SK-N-MC (cell line): ENCODE results near the gene ARHGDIG.
"Not testable (repeated sequence)": the region's sequence is repeated elsewhere in the genome, so short reads cannot be mapped to it uniquely, and the experiment has no call there.

ENCODE experiments used
- DNase-seq: peaks from one replicate; pipeline ENCODE4 v3.0.0-alpha.2; 2011; ENCODE audit warnings: low read depth, low spot score
- H3K27ac ChIP-seq: fragments of 200-600 bp; sonication (generic); 2 replicates; pipeline ENCODE4 v1.5.1; 2016; ENCODE audit warnings: mixed run types
- H3K36me3 ChIP-seq: fragments of 200-600 bp; sonication (generic); 2 replicates; pipeline ENCODE4 v1.6.1; 2017; ENCODE audit warnings: antibody characterized with exemption, low read length, mixed read lengths; ENCODE audit not compliant: insufficient read depth
- H3K4me3 ChIP-seq: fragments of 200-600 bp; sonication (generic); 2 replicates; pipeline ENCODE4 v1.5.1; 2016
- H3K9ac ChIP-seq: fragments of 200-600 bp; sonication (generic); 2 replicates; pipeline ENCODE4 v1.8.0; 2017; ENCODE audit warnings: mixed run types, mixed read lengths; ENCODE audit not compliant: insufficient read length
- H3K9me3 ChIP-seq: fragments of 200-600 bp; sonication (generic); 2 replicates; pipeline ENCODE4 v1.6.1; 2017; ENCODE audit warnings: low read depth, mild to moderate bottlenecking, antibody characterized with exemption, low read length, moderate library complexity, mixed read lengths
- EZH2 ChIP-seq: fragments of 200-600 bp; sonication (generic); IDR thresholded peaks from one replicate; pipeline ENCODE4 v1.6.1; 2017; ENCODE audit warnings: antibody characterized with exemption
- FOXP2 ChIP-seq: optimal IDR thresholded peaks from 2 replicates; pipeline ENCODE3; 2011; ENCODE audit warnings: mild to moderate bottlenecking, moderate library complexity; ENCODE audit not compliant: insufficient read depth; ENCODE audit errors: extremely low read length, control extremely low read depth
- POLR2AphosphoS5 ChIP-seq: IDR thresholded peaks from 2 replicates; pipeline ENCODE4 v1.6.1; 2012; ENCODE audit warnings: mild to moderate bottlenecking, low read depth, low read length, borderline replicate concordance

The ARHGDIG gene

DNA sequence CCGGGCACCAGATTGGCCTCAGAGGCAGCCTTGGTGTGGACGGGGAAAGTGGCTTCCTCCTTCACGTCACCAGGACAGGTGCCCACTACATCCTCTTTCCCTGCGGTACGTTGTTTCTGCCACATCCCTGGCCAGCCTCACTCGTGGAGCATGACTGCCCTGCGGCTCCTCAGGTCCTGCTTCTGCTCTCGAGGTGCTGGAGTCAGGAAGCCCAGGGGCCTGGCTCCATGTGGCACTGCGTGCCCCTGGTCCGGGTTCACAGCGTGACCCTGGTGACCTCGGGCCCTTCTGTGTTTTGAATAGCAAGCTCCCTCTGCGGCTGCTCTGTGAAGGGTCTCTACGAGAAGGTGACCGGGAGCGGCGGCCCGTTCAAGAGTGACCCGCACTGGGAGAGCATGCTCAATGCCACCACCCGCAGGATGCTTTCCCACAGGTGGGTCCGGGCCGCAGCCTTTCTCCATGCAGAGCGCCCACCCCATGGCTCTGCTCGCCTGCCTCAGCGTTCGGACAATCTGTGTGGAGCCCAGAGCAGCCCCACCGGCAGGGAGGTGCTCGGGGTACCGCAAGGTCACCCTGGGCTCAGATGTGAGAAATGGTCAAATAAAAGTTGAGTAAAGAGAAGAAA lies 18.2 kb upstream of the ARHGDIG start:
- H3K4me3 ChIP-seq, result no peak overlapping the region
- H3K36me3 ChIP-seq, result no peaks in the 10 kb centered on the region; the same call in 1 of the 2 replicates
- no peak for DNase-seq
- TF ChIP-seq FOXP2 (no peak), POLR2AphosphoS5 (no peak), EZH2 (no peak)
- no peaks in the 10 kb centered on the region for H3K9me3 ChIP-seq
- H3K9ac ChIP-seq, result no peak overlapping the region
- H3K27ac ChIP-seq, result no peak overlapping the region

DNA sequence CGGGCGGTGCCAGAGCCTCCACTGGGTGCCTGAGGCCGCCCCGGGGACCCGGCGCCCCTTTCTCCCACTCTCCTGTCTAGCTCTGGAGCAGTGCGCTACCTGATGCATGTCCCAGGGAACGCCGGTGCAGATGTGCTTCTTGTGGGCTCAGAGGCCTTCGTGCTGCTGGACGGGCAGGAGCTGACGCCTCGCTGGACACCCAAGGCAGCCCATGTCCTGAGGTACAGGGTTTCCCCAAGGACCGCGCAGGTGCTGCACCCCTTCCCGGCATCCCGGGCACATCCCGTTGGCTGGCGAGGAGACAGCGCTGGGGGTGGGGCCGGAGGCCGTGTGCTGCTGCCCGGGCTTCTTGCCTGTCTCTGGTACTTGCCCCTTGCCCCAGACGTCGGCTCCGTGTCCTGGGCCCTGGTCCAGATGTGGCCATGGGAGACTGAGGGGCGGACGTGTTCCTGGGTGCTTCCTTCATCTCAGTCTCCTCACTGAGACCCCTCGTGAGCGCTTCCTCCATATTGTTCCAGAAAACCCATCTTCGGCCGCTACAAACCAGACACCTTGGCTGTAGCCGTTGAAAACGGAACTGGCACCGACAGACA lies 17.1 kb upstream of the ARHGDIG start:
- DNase-seq, result no peak
- Histone ChIP-seq H3K4me3 (no peak overlapping the region), H3K27ac (no peak overlapping the region), H3K9me3 (no peaks in the 10 kb centered on the region), H3K9ac (no peak overlapping the region), H3K36me3 (no peaks in the 10 kb centered on the region; the same call in 1 of the 2 replicates)
- no peak for TF ChIP-seq POLR2AphosphoS5
- TF ChIP-seq FOXP2, result no peak
- no peak for TF ChIP-seq EZH2

DNA sequence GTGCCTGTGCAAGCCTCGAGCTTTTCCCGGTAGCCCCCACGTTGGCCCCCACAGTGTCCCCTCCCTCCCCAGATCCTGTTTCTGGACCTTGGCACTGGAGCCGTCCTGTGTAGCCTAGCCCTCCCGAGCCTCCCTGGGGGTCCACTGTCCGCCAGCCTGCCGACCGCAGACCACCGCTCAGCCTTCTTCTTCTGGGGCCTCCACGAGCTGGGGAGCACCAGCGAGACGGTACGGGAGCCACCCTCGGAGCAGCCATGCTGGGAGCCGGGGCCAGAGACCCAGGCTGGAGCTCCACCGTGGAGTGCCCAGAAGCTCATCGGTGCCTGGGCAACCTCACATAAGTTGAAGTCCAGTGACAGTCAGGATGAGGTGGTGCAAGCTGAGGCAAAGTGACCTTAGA lies 16.4 kb upstream of the ARHGDIG start:
- TF ChIP-seq POLR2AphosphoS5, result no peak
- no peak for TF ChIP-seq FOXP2
- TF ChIP-seq EZH2, result no peak
- Histone ChIP-seq H3K36me3 (no peaks in the 10 kb centered on the region; the same call in 1 of the 2 replicates), H3K27ac (no peak overlapping the region), H3K9ac (no peak overlapping the region), H3K4me3 (no peak overlapping the region), H3K9me3 (no peaks in the 10 kb centered on the region)
- no peak for DNase-seq

DNA sequence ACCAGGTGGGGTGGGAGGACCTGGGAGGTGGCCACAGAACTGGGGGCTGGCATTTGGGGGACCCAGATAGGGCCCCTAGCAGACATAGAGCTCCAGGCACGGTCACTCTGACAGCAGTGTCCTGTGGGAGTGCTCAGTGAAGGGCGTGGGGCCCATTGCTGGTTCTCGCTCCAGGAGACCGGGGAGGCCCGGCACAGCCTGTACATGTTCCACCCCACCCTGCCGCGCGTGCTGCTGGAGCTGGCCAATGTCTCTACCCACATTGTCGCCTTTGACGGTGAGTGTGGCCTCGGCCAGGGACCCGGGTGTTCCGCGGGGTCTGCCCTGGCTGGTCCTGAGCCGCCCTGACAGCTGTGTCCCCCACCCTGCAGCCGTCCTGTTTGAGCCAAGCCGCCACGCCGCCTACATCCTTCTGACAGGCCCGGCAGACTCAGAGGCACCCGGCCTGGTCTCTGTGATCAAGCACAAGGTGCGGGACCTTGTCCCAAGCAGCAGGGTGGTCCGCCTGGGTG lies 15.9 kb upstream of the ARHGDIG start:
- no peak for DNase-seq
- TF ChIP-seq POLR2AphosphoS5 (no peak), FOXP2 (no peak), EZH2 (no peak)
- Histone ChIP-seq H3K9me3 (no peaks in the 10 kb centered on the region), H3K36me3 (no peaks in the 10 kb centered on the region; the same call in 1 of the 2 replicates), H3K4me3 (no peak overlapping the region), H3K9ac (no peak overlapping the region), H3K27ac (no peak overlapping the region)

DNA sequence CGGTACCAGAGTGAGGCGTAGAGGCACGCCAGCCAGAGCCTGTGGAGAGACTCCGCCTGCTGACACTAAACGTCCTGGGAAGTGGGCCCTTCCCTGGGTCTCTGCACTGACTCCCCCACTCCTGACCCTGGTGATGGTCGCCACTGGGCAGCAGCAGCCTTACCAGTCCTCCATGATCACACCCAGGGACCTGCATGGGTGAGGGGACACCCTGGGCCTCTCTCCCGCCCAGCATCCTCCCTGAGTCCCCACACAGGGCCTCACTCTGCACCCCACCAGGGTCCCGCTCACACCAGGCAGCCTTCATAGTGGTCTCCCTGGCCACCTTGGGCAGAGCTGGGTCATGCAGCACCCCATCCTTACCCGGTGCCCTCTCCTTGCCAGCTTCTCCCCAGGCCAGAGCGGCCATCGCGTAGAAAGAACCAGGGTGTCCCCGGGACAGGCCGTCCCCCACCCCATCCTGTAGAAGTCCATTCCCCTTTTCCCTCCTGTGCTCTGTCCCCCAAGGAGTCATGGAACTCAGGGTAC lies 15.3 kb upstream of the ARHGDIG start:
- Histone ChIP-seq H3K9ac (no peak overlapping the region), H3K27ac (no peak overlapping the region), H3K36me3 (no peaks in the 10 kb centered on the region; the same call in 1 of the 2 replicates), H3K4me3 (no peak overlapping the region), H3K9me3 (no peaks in the 10 kb centered on the region)
- DNase-seq, result no peak
- no peak for TF ChIP-seq FOXP2
- TF ChIP-seq POLR2AphosphoS5, result no peak
- TF ChIP-seq EZH2, result no peak

DNA sequence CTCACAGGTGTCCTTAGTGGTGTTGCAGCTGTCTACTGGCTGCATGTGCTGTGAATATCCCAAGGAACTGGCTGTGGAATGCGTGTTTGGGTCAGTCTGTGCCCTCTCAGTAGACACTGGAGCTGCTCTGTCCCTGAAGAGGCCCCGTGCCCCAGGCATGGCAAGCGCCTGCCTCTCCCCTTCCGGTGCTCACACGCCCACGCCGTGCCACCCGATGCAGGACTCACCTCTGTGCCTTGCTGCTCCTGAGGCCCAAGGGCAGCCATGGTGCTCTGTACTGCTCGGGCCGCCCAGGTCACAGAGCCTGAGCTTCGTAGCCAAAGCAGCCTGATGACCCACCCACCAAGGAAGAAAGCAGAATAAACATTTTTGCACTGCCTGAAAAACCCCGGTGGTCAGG lies 14.7 kb upstream of the ARHGDIG start:
- Histone ChIP-seq H3K9ac (no peak overlapping the region), H3K4me3 (no peak overlapping the region), H3K36me3 (no peaks in the 10 kb centered on the region; the same call in 1 of the 2 replicates), H3K27ac (no peak overlapping the region), H3K9me3 (no peaks in the 10 kb centered on the region)
- TF ChIP-seq FOXP2 (no peak), EZH2 (no peak), POLR2AphosphoS5 (no peak)
- no peak for DNase-seq

DNA sequence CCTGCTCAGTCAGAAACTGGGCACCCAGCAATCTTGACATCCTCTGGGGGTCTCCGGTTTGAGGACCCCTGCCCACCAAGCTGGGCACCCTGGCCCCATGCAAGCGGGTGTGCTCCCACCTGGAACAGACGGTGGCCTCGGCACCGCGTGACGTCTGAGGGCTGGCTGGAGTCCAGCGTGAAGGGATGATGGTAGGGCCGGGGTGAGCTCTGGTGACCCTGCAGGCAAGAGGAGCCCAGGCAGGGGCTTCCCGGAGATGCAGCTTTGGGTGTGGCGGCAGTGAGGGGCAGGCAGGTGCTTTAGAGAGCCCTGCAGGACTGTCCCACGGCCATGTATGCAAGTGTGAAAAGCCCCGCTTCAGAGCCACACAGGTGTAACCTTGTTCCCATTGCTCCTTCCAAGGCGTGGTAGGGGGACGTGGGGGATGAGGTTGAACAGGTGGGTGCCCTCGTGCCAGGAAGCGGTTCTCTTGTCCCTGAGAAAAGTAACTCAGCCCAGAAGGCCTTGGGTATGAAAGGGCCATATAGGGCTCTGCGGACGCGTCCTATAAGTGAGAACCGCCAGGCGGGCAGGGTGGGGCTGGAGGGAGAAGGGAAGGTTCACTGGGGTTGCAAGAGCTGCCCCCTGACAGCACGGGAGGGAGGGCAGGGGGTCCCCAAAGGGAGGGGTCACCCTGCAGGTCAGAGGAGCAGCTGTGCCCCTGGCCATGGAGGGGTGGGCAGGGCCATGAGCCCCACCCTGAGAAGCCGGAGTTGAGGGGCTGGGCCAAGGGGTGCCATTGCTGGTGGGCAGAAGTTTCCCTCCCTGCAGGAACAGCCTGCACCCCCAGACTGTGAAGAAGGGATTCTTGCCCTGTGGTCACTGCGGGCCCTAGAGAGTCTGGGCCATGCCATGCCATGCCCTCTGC lies 13.9 kb upstream of the ARHGDIG start:
- Histone ChIP-seq H3K36me3 (no peaks in the 10 kb centered on the region; the same call in 1 of the 2 replicates), H3K27ac (no peak overlapping the region), H3K9me3 (no peaks in the 10 kb centered on the region), H3K4me3 (no peak overlapping the region), H3K9ac (no peak overlapping the region)
- TF ChIP-seq EZH2 (no peak), FOXP2 (no peak), POLR2AphosphoS5 (no peak)
- no peak for DNase-seq

DNA sequence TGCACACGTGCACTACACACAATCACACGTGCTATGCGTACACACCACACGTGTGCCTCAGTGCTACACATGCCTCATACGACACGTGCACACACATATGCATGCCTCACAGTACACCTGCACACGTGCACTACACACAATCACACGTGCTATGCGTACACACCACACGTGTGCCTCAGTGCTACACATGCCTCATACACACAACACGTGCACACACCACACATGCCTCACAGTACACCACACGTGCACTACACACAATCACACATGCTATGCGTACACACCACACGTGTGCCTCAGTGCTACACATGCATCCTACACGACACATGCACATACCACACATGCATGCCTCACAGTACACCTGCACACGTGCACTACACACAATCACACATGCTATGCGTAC lies 12.8 kb upstream of the ARHGDIG start:
- not testable (repeated sequence) for DNase-seq, H3K36me3 ChIP-seq, H3K9ac ChIP-seq, H3K9me3 ChIP-seq, H3K4me3 ChIP-seq, H3K27ac ChIP-seq
